Activated T-cell treated with anti-CD3 and anti-CD28 coated beads, Interleukin-2, amount 50 U/mL, for 4 hours (primary cell): ENCODE measurements around the gene CDCA4. TPM values are rescaled to one million over a fixed set of nuclear protein-coding genes. Genes with fewer than 3 reads are reported as not detected.
"Not testable (repeated sequence)": the region's sequence is repeated elsewhere in the genome, so short reads cannot be mapped to it uniquely, and the experiment has no call there.

Experiments
- ATAC-seq, 2 donors: fragments of 200-7000 bp; cut with Tn5 transposase; one replicate each; pipeline ENCODE4 v1.10.0; 2021
- DNase-seq: peaks from one replicate; pipeline ENCODE4 v3.0.0-alpha.2; 2020
- H3K27me3 Mint-ChIP-seq: one replicate; pipeline ENCODE4 v1.8.0; 2021; ENCODE audit warnings: low read depth, mixed read lengths
- H3K36me3 Mint-ChIP-seq: one replicate; pipeline ENCODE4 v1.8.0; 2022; ENCODE audit warnings: mixed read lengths; ENCODE audit not compliant: insufficient read depth
- H3K4me1 Mint-ChIP-seq: one replicate; pipeline ENCODE4 v1.8.0; 2021; ENCODE audit warnings: low read depth, mixed read lengths
- H3K4me3 Mint-ChIP-seq: one replicate; pipeline ENCODE4 v1.8.0; 2021; ENCODE audit warnings: mild to moderate bottlenecking, moderate library complexity, mixed read lengths
- H3K9me3 Mint-ChIP-seq: one replicate; pipeline ENCODE4 v1.8.0; 2021; ENCODE audit warnings: mixed read lengths
- total RNA-seq, 3 donors: library from RNA; stranded (reverse); gene quantifications; one replicate each; pipeline ENCODE4 v1.2.1, GENCODE V29; 2021

The CDCA4 gene
- 10 to 100 TPM; 55.1 to 72.2 (median 58.3) TPM for total RNA-seq

DNA sequence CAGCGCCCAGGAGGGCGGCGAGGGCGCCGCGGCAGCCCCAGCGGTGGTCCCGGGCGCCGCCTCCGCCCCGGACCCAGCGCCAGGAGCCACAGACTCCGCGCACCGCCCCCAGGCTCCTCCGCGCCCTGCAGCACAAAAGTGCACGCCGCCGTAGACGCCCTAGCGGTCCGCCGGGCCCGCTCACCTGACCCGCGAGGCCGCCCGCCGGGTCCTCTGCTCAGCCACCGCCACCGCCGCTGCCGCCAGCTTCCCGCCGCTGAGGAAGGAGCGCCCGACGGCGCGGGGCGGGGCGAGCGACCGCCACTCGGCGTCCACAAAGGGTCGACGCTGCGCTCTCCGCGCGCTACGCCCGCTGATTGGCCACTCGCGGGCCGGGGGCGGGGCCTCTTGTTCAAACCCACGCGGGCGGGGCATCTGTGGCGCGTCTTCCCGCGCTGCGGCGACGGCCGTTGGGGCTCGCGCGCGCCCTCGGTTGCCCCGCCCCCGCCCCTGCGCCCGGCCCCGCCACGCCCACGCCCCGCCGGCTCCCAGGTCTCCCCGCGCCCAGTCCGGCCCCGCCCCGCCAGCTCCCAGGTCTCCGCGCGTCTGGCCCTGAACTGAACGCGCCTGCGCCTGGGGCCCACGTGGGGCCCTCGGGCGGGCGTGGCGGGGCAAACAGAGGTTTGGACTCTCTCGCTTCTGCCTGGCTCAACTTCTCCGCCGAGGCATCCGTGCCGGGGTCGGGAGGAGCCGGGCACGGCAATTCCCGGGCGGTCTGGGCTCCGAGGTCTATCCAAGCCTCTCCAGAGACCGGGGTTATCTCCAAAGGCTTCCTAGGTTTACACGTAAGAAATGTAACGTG lies at the start of gene CDCA4:
Gene CDCA4 (minus strand): TSS at position 269 of the 841 bp plus-strand sequence. CDS start 9,154 bp downstream, outside the sequence.
- H3K9me3 Mint-ChIP-seq, result no peaks in the 10 kb centered on the region
- DNase-seq (peak; percentile 98), ATAC-seq (peak; percentile 86 to 89)
- peaks cover 76% of the 10 kb centered on the region for H3K4me1 Mint-ChIP-seq
- no peaks in the 10 kb centered on the region for H3K27me3 Mint-ChIP-seq
- H3K36me3 Mint-ChIP-seq, result peaks cover 8% of the 10 kb centered on the region
- peak within 1 kb of the TSS; percentile 92 for H3K4me3 Mint-ChIP-seq

DNA sequence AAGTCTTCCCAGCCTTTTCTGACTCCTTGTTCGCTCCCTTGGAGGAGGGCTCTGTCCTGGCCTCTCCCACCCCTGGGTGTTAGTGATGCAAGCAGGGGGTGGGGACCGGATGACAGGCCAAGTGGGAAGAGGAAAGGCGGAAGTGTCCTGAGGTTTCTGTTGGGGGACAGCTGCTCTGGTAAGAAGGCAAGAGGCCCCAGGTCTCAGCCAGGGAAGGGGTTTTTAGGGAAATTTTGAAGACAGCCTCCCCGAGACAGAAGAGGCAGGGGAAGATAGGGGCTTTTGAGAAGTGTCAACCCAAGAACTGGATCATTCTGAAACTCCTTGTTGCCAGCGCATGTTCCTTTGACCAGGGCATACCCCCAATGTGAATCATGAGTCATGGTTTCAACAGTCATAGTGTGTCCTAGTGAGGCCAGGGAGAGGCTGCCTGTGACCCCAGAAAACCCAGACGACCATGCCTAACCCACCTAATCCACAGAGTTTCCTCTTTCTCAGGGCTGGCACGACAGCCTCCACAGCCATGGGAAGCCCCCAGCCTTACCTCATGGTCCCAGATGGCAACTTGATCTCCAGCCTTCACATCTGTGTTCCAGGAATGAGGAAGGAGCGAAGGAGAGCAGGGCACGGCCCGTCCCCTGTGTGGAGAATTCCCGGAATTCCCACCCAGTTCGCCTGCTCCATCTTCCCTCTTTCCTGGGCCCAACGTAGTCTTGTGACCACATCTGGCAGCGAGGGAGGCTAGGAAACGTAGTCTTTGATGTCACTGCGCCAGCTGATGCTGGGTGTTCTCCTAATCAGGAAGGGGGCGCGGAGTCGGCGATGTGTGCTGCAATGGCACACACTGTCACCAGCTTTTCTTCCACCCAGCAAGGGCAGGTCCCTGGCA lies 49.2 kb upstream of the CDCA4 start:
- Mint-ChIP-seq H3K27me3 (no peaks in the 10 kb centered on the region), H3K36me3 (no peaks in the 10 kb centered on the region), H3K4me3 (peak overlapping the region; percentile 25), H3K4me1 (peaks cover 58% of the 10 kb centered on the region), H3K9me3 (no peaks in the 10 kb centered on the region)
- no peak for DNase-seq
- peak; percentile 47 to 49 for ATAC-seq

DNA sequence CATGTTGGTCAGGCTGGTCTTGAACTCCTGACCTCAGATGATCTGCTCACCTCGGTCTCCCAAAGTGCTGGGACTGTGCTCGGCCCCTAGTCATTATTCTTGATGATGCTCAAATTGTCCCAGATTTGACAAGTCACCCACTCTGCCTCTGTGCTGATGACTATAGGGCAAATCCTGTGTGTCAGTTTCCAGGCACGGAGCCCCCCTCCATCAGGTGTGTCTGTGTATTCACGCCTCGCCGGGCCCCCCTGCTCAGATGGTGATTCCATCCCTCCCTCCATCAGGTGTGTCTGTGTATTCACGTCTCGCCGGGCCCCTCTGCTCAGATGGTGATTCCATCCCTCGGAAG lies 48.6 kb upstream of the CDCA4 start:
- Mint-ChIP-seq H3K4me3 (peak overlapping the region; percentile 25), H3K36me3 (peaks cover under 1% of the 10 kb centered on the region), H3K9me3 (no peaks in the 10 kb centered on the region), H3K4me1 (peaks cover 62% of the 10 kb centered on the region), H3K27me3 (no peaks in the 10 kb centered on the region)
- no peak for DNase-seq
- no peak for ATAC-seq

DNA sequence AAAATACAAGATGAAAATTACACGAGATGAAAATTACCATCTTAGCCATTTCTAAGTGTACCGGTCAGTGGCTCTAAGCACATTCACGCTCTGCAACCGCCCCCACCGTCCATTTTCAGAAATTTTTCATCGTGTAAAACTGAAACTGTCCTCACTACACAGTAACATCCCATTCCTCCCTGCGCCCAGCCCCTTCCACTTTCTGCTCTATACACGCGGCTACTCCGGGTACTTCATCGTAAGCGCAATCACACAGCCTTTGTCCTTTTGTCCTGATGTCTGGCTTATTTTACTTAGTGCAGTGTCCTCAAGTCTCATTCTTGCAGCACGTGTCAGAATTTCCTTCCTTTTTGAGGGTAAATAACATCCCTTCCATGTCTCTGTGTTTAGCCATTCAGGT lies 47.9 kb upstream of the CDCA4 start:
- H3K36me3 Mint-ChIP-seq, result peaks cover 1% of the 10 kb centered on the region
- H3K27me3 Mint-ChIP-seq, result no peaks in the 10 kb centered on the region
- peaks cover 69% of the 10 kb centered on the region for H3K4me1 Mint-ChIP-seq
- DNase-seq, result no peak
- H3K9me3 Mint-ChIP-seq, result no peaks in the 10 kb centered on the region
- no peak overlapping the region for H3K4me3 Mint-ChIP-seq
- ATAC-seq, result no peak

DNA sequence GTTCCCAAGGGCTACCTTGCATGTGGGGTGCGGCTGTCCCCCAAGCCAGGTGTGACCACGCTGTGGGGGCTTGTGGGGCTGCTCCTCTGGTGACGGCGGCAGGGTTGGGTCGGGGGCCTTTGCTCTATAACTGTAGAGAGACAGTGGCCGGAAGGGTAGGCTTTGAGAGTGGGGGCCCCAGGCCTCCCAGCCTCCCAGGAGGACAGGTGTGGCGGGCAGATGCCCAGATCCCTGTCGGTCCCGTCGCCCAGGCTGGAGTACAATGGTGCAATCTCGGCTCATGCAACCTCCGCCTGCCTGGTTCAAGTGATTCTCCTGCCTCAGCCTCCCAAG lies 47.1 kb upstream of the CDCA4 start:
- DNase-seq (no peak), ATAC-seq (no peak)
- no peak overlapping the region for H3K4me3 Mint-ChIP-seq
- H3K36me3 Mint-ChIP-seq, result peaks cover 1% of the 10 kb centered on the region
- H3K27me3 Mint-ChIP-seq, result no peaks in the 10 kb centered on the region
- no peaks in the 10 kb centered on the region for H3K9me3 Mint-ChIP-seq
- peaks cover 75% of the 10 kb centered on the region for H3K4me1 Mint-ChIP-seq

DNA sequence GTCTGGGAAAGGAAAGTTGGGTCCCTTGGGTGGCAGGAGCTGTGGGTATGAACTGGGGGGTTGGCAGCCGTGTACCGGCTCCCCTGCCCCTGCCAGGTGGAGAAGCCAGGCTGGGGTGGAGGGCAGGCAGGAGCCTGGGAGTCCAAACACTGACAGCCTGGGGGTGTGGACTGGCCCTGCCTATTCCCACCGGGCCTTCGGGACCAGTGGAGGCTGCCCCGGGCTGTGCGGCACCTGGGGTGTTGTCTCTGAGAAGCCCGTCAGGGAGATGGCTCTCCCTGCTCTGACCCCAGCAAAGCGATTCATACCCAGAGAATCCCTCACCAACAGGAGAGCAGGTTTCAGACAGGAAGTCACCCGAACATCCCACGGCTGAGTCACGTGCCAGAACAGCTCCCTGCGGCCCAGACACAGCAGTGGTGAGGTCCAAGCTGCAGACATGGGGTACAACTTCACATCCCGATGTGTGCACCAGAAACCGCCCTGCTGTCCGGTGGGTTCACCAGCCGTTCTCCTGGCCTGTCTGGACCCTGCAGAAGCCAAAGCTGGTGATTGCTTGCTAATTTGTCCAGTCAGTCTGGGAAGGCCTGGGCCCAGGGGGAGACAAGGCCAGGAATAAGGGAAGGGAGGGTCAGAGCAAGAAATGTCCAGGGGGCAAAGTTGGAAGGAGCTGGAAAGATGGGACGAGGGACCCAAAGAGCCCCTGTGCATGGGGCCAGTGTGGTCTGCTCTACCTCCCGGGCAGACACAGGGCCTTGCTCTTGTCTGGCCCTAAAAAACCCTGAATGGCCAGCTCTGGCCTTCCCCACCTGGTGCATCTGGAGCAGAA lies 46.5 kb upstream of the CDCA4 start:
- H3K9me3 Mint-ChIP-seq, result no peaks in the 10 kb centered on the region
- peaks cover 1% of the 10 kb centered on the region for H3K36me3 Mint-ChIP-seq
- peaks cover 78% of the 10 kb centered on the region for H3K4me1 Mint-ChIP-seq
- H3K27me3 Mint-ChIP-seq, result no peaks in the 10 kb centered on the region
- H3K4me3 Mint-ChIP-seq, result peak overlapping the region; percentile 73
- ATAC-seq (peak; percentile 22 to 42), DNase-seq (peak; percentile 58)

DNA sequence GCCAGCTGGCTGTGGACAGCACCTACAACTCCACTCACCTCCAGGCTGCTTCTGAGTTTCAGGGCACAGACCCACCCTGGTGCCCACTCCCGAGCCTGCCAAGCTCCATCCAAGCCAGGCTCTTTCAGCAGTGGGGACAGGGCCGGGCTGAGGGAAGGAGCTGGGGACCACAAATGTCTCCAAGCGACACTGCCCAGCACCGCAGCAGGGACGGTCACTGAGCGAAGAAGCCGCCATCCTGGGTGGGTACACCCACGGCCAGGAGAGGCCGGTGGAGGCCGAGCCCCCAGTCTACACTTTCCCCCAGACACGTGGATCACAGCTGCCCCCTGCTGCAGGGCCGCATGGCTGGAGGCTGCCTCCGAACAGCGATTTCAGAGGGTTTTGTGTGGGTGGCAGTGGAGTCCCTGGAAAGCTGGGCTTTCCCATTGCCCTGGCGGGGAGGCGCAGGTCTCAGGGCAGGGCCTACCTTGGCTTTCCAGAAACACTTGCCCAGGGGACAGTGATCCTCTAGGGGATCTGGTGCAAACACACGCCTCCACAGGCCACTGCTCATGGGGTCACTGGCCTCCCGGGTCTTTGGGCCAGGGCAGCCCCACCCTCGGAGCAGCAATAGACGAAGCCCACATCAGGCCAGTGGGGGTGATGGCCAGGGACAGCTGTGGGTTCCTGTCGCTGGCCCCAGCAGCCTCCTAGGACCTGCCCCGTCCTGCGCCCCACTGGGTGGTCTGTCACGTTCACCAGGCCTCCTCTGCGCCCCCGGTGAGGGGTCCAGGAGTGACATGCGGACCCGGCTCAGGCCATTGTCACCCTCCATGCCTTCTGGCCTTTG lies 45.6 kb upstream of the CDCA4 start:
- Mint-ChIP-seq H3K4me1 (peaks cover 81% of the 10 kb centered on the region), H3K27me3 (no peaks in the 10 kb centered on the region), H3K36me3 (peaks cover 3% of the 10 kb centered on the region), H3K9me3 (no peaks in the 10 kb centered on the region), H3K4me3 (peak overlapping the region; percentile 86)
- ATAC-seq (no peak), DNase-seq (no peak)

DNA sequence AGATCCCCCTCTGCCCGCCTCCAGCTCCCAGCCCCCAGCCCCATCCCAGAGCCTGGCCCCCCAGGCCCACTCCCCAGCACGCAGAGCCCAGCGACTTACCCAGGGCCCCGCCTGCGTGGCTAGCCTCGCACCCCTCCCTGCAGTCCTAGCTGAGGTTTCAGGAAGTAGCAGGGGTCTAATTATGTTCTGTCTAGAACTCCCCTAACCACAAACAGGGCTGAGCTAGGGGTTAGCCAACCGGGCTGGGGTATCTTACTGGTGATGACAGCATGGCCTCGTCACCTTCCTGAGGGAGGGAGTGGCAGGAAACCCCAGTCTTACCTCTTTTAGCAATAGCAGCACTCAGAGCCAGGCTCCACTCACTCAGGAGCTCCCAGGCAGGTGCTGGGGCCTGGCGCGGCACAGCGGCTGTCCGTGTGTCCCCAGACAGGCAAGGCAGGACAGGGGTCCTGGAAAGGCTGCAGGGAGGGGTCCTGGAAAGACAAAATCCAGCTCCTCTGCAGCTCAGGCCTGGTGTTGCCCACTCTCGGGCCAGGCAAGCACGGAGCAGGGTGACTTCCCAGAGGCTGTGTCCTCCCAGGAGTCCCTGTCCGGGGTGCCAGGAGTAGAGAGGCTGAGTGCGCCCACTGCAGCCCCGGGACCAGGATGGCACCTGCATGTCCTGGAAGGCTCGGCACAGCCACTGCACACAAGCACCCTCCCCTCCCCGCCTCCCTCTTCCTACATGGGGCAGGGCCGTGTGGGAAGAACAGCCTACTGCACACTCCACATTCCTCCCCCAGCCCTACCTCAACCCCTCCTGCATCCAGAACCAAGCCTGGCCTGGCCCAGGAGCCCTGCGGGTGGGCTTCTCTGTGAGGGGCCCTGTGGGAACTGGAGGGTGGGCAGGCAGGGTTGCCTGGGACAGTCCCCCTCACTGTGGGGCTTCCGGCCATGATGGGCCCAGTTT lies 44.7 kb upstream of the CDCA4 start, which contains the start of gene GPR132:
Gene GPR132 (minus strand): TSS at position 151 of the 949 bp plus-strand sequence. CDS start 10,010 bp downstream, outside the sequence.
- DNase-seq, result peak; percentile 84
- no peaks in the 10 kb centered on the region for H3K27me3 Mint-ChIP-seq
- peak within 1 kb of the TSS; percentile 86 for H3K4me3 Mint-ChIP-seq
- H3K9me3 Mint-ChIP-seq, result no peaks in the 10 kb centered on the region
- peaks cover 3% of the 10 kb centered on the region for H3K36me3 Mint-ChIP-seq
- H3K4me1 Mint-ChIP-seq, result peaks cover 81% of the 10 kb centered on the region
- peak; percentile 78 to 79 for ATAC-seq

DNA sequence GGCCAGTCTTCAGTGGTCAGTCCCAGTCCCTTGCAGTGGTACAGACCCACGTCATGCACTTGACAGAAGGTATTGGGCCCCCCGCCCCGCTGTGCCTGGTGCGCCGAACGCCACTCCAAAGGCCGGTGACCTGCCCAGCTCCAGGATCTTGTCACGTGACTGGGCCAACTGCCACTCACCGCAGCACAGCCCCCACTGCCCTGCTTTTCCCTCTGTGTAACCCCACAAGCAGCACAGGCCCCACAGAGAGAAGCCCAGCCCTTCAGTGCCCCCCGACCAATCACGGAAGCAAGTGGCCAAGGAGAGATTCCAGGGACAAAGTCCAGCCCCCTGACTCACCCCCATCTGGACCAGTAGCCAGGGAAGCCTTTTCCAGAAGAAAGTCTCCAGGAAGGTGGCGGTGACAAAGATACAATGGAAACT lies 43.8 kb upstream of the CDCA4 start:
- Mint-ChIP-seq H3K4me1 (peaks cover 81% of the 10 kb centered on the region), H3K4me3 (peak overlapping the region; percentile 86), H3K9me3 (no peaks in the 10 kb centered on the region), H3K36me3 (peaks cover 3% of the 10 kb centered on the region), H3K27me3 (no peaks in the 10 kb centered on the region)
- DNase-seq (no peak), ATAC-seq (no peak)

DNA sequence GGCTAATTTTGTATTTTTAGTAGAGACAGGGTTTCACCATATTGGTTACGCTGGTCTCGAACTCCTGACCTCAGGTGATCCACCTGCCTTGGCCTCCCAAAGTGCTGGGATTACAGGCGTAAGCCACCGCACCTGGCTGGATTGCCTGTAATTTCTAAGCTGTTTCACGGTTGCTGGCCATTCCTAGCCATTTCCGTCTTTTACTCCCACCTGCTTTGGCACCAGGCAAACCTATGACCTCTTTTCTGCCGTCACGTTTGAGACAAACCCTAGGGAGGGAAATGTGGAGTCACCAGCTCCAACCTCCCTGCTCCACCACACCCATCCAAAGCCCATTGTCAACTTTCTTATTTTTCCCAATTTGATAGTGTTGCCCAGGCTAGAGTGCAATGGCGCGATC lies 43.1 kb upstream of the CDCA4 start:
- H3K4me1 Mint-ChIP-seq, result peaks cover 83% of the 10 kb centered on the region
- H3K9me3 Mint-ChIP-seq, result no peaks in the 10 kb centered on the region
- peak overlapping the region; percentile 86 for H3K4me3 Mint-ChIP-seq
- H3K36me3 Mint-ChIP-seq, result peaks cover 8% of the 10 kb centered on the region
- no peak for ATAC-seq
- no peaks in the 10 kb centered on the region for H3K27me3 Mint-ChIP-seq
- no peak for DNase-seq

DNA sequence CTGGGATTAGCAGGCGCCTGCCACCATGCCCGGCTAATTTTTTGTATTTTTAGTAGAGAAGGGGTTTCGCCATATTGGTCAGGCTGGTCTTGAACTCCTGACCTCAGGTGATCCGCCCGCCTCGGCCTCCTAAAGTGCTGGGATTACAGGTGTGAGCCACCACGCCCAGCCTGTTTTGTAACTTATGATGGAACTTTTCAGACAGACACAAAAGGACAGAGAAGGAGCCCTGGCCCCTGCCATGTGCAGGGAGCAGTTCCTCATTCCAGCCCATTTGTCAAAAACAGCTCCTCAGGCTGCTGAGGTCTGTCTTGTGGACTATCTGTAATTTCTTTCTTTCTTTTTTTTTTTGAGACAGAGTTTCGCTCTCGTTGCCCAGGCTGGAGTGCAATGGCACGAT lies 42.6 kb upstream of the CDCA4 start:
- H3K4me3 Mint-ChIP-seq, result peak overlapping the region; percentile 86
- ATAC-seq, H3K9me3 Mint-ChIP-seq, DNase-seq, H3K36me3 Mint-ChIP-seq, H3K27me3 Mint-ChIP-seq: not testable (repeated sequence)
- peaks cover 81% of the 10 kb centered on the region for H3K4me1 Mint-ChIP-seq

DNA sequence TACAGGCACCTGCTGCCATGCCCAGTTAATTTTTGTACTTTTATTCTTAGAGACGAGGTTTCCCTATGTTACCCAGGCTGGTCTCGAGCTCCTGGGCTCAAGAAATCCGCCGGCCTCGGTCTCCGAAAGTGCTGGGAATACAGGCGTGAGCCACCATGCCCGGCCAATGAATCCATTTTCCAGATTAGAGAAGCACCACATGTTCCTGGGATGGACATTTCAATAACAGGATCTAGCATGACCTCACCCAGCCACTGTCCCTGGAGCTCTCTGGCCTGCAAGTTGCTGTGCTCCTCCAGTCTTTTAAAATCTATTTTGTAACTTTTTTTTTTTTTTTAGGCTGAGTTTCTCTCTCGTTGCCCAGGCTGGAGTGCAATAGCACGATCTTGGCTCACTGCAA lies 42.2 kb upstream of the CDCA4 start:
- no peak for DNase-seq
- peaks cover 11% of the 10 kb centered on the region for H3K36me3 Mint-ChIP-seq
- ATAC-seq, result no peak
- H3K9me3 Mint-ChIP-seq, result no peaks in the 10 kb centered on the region
- peaks cover 83% of the 10 kb centered on the region for H3K4me1 Mint-ChIP-seq
- no peaks in the 10 kb centered on the region for H3K27me3 Mint-ChIP-seq
- H3K4me3 Mint-ChIP-seq, result peak overlapping the region; percentile 86
